HL-60/S4 (cell line): ENCODE results near the gene SLC26A11.

Source experiments
- in situ Hi-C: fragments of 300-500 bp; cut with MboI; formaldehyde crosslinking; loops from 2 replicates; pipeline ENCODE4 v1.14.3; 2022; ENCODE audit warnings: low sequenced_read_pairs

Gene SLC26A11

GRCh38 chr17:80220054-80220735, at the start of gene SLC26A11, which contains the start of gene SGSH:
TSS of gene SLC26A11 (plus strand) at chr17:80220427. CDS start at chr17:80221561, 1,134 bp downstream.
TSS of gene SGSH (minus strand) at chr17:80220333. CDS start at chr17:80220313, 20 bp downstream.
- in situ Hi-C loops: no loop called here

DNA sequence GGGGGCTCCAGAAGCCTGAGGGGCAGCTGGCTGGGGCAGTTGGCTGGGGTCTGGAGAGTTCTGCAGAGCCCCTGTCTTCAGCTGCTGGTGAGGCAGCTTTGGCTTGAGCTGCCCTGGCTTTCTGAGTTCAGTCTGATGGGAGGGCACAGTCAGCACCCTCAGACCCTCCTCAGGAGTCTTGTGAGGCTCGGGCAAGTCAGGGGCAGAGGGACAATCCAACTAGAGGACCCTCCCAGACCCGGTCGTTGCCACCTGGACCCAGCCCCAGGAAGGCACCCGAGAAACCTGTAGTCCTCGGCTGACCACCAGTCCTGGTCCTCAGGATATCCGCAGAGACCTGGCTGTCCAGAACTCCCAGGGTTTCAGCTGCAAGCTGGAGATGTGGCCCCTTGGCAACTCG, 48.5 kb upstream of the SLC26A11 start:
- in situ Hi-C loops: no loop called here

DNA sequence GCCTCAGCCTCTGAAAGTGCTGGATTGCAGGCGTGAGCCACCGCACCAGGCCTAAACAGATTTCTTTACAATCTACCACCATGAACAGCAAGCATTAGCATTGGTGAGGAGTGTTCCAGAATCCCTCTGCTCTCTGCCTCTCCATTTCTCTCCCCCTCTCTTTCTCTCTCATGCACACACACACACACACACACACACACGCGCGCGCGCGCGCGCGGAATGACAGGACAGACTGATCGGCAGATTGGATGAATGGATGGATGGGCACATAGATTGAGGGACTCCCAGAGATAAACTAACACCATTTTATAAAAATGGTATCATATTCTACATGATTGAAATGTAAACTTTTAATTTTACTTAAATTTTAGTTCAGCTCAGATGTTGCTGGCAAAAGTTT, 47.1 kb upstream of the SLC26A11 start:
- in situ Hi-C loops: no loop called here

GRCh38 chr17:80173916-80174315, 46.3 kb upstream of the SLC26A11 start:
- in situ Hi-C loops: no loop called here

- in situ Hi-C loops: no loop called here
Observed at GRCh38 chr17:80176757-80177156, 43.5 kb upstream of the SLC26A11 start.

DNA sequence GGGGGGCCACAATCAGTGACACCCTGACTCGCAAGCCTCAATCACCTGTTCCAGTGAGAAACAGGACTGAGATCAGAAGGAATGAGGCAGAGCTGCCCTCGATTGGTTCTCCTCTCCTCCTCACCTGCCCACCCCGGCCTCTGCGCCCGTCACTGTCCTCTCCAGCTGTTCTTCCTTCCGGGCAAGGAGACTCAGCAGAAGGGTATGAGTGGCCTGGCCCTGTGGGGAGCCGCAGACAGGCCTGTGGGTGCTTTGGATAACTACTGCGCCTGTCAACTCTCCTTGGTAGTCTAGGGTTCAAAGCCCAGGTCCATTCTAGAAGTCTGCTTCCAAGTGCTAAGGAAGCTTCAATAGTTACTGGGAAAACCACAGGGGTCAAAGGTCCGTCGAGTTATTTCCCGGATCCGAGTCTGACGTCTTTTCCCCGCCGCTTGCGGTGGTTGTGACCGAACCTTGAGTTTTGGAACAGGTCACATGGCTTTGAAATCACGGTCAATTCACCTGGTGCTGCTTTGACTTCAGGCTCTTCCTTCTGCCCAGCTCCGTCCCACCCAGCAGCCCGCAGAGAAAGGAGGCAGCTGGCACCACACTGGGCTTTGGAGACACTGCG, 42.1 kb upstream of the SLC26A11 start:
- in situ Hi-C loops: no loop called here

GRCh38 chr17:80180192-80180591, 40.0 kb upstream of the SLC26A11 start:
- in situ Hi-C loops: no loop called here

- in situ Hi-C loops: no loop called here
Observed at GRCh38 chr17:80181431-80181830, 38.8 kb upstream of the SLC26A11 start.

GRCh38 chr17:80182118-80182844, 37.9 kb upstream of the SLC26A11 start:
- in situ Hi-C loops: no loop called here

GRCh38 chr17:80182845-80183223, 37.4 kb upstream of the SLC26A11 start:
- in situ Hi-C loops: no loop called here

- in situ Hi-C loops: no loop called here
Observed at GRCh38 chr17:80183581-80184422, 36.4 kb upstream of the SLC26A11 start.

- in situ Hi-C loops: no loop called here
Observed at GRCh38 chr17:80184423-80184714, 35.9 kb upstream of the SLC26A11 start.

DNA sequence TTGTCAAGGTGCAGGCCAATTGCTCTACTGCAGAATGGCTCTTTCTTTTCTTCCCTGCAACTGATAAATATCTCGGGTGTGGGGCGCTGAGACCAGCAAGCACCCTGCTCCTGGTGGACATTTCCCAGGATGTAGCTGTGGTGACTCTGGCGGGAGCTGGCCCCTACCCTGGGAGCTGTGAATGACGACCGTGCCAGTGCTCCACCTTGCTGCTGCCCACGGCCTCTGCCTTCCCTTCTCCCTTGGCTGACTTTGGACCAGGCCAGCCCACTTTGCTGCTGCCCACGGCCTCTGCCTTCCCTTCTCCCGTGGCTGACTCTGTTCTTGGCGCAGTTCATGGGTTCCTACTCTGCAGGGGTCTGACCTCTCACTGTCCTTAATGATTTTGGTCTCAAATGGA, 34.3 kb upstream of the SLC26A11 start:
- in situ Hi-C loops: no loop called here

DNA sequence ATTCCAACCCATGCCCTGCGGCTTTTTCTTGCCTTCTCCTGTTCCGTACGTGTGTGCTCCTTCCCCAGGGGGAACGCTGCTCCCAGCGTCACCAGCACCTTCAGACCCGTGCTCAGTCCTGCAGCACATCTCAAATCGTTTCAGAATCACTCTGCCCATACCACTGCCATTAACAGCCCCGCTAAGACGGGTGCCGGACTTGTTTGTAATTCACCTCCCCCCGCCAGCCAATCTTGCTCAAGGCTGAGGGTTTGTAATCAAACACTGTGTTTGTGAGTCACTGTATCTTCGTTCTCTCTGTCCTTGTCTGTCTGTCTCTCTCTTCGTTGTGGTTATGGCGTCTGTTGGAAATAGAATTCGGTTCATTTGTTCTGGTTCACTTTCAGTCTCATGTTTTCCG, 33.1 kb upstream of the SLC26A11 start:
- in situ Hi-C loops: no loop called here

- in situ Hi-C loops: no loop called here
Observed at GRCh38 chr17:80187515-80187941, 32.7 kb upstream of the SLC26A11 start.

GRCh38 chr17:80189611-80190010, 30.6 kb upstream of the SLC26A11 start:
- in situ Hi-C loops: loop anchor here (10.0 kb wide), 1 partner anchor 175 kb away; no protein-coding TSS in a partner anchor

DNA sequence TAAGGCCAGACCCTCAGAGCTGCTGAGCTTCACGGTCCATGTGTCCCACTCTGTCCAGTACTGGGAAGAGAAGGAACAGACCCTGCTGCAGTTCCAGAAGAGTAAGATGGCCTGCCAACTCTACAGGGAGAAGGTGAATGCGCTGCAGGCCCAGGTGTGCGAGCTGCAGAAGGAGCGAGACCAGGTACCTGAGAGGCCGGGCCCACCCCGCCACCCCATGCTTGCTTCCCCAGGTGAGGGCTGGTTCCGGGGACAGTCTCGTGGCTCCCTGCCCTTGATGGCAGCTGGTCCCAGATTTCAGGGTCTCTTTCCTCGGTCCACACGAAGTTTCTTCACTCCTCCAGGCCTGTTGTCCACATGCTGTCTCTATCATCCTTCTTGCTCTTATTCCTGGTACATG, 29.5 kb upstream of the SLC26A11 start:
- in situ Hi-C loops: loop anchor here (10.0 kb wide), 1 partner anchor 174 kb away; no protein-coding TSS in a partner anchor

GRCh38 chr17:80191192-80191591, 29.0 kb upstream of the SLC26A11 start:
- in situ Hi-C loops: loop anchor here (10.0 kb wide), 1 partner anchor 174 kb away; no protein-coding TSS in a partner anchor

DNA sequence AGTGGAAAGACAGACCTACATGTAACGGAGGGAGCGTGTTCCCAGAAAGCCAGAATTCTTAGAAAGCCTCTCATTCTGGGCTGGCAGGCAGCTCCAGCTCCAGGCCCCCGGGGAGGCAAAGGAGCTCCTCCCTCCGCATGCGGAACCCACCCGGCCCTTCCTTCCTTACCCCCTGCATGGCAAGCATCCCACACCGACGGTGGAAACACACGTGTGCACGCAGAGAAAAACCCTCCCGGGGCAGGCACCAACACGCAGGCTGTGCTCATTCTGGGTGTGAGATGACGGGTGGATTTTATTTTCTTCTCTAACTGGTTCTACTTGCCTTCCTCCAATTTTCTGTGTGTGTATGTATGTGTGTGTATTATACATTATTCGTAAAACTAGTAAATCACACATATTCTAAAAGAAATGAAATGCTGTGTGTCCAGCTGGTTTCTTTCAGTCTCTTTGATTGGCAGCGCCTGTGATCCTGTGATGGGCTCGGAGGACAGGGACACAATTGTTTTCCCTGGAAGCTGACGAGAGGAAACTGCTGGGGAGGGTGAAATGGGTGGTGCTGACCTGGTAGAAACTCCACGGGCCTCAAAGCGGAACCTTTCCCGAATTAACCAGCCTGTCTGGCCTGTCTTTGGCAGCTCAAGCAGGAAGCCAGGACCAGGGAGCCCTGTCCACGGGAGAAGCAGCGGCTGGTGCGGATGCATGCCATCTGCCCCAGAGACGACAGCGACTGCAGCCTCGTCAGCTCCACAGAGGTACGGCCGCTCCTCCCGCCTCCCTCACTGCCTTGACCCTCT, 28.2 kb upstream of the SLC26A11 start:
- in situ Hi-C loops: loop anchor here (10.0 kb wide), 1 partner anchor 173 kb away; no protein-coding TSS in a partner anchor

DNA sequence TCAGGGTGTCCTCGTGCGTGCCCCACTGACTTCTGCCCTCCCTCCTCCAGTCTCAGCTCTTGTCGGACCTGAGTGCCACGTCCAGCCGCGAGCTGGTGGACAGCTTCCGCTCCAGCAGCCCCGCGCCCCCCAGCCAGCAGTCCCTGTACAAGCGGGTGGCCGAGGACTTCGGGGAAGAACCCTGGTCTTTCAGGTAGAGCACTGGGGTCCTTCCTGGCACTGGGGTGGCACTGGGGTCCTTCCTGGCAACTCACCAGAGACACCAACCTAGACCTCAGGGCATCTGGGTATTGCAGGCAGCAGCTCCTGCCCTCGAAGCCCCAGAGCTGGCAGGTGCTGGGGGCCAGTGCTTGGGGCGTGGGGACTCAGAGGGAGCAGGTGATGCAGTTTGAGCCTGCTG, 25.1 kb upstream of the SLC26A11 start:
- in situ Hi-C loops: loop anchor here (10.0 kb wide), 1 partner anchor 170 kb away; no protein-coding TSS in a partner anchor
